C4-2B (cell line): Measurements from ENCODE around the gene OR51M1.

Source experiments
- ZFX ChIP-seq: fragments of 450-650 bp; IDR thresholded peaks from 2 replicates; pipeline ENCODE4 v1.6.1; 2017
- TF ChIP-seq, protein P1 (sequence below): fragments of 450-650 bp; conservative IDR thresholded peaks from 2 replicates; pipeline ENCODE4 v1.5.1; 2017; ENCODE audit warnings: mild to moderate bottlenecking

DNA sequence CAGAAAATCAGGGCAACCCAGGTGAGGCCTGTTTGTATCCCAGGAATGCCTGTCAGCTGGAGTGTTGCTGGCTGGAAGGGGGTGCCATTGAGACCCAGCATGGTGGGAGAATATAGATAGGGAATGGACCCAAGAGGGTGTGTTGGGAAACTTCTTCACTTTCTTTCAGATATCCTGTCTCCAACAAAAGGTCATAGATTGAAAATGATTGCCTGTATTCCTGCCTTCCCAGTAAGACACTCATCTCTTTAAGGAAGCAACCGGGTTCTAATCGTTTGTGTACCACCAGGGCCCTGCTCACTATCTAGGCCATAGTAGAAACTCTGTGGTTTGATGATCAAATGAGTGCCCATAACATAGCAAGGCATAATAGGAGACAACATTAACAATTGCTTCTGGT lies 57.8 kb downstream of the OR51M1 start, which contains the start of gene OR51I1:
- TF ChIP-seq, protein P1, sequence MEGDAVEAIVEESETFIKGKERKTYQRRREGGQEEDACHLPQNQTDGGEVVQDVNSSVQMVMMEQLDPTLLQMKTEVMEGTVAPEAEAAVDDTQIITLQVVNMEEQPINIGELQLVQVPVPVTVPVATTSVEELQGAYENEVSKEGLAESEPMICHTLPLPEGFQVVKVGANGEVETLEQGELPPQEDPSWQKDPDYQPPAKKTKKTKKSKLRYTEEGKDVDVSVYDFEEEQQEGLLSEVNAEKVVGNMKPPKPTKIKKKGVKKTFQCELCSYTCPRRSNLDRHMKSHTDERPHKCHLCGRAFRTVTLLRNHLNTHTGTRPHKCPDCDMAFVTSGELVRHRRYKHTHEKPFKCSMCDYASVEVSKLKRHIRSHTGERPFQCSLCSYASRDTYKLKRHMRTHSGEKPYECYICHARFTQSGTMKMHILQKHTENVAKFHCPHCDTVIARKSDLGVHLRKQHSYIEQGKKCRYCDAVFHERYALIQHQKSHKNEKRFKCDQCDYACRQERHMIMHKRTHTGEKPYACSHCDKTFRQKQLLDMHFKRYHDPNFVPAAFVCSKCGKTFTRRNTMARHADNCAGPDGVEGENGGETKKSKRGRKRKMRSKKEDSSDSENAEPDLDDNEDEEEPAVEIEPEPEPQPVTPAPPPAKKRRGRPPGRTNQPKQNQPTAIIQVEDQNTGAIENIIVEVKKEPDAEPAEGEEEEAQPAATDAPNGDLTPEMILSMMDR, result no peak
- no peak for TF ChIP-seq ZFX
